DND-41 (cell line): ENCODE data around the gene PTGES3L.

Experiments
- CTCF ChIP-seq: IDR thresholded peaks from 2 replicates; pipeline ENCODE4 v1.5.1; 2012; ENCODE audit warnings: borderline replicate concordance, low read length, moderate library complexity, mild to moderate bottlenecking; ENCODE audit not compliant: poor library complexity, severe bottlenecking; ENCODE audit errors: extremely low read depth
- EZH2 ChIP-seq: IDR thresholded peaks from 3 replicates; pipeline ENCODE4 v1.6.1; 2012; ENCODE audit warnings: borderline replicate concordance, low read depth, mild to moderate bottlenecking, moderate library complexity, low read length, inconsistent platforms; ENCODE audit not compliant: severe bottlenecking

DNA sequence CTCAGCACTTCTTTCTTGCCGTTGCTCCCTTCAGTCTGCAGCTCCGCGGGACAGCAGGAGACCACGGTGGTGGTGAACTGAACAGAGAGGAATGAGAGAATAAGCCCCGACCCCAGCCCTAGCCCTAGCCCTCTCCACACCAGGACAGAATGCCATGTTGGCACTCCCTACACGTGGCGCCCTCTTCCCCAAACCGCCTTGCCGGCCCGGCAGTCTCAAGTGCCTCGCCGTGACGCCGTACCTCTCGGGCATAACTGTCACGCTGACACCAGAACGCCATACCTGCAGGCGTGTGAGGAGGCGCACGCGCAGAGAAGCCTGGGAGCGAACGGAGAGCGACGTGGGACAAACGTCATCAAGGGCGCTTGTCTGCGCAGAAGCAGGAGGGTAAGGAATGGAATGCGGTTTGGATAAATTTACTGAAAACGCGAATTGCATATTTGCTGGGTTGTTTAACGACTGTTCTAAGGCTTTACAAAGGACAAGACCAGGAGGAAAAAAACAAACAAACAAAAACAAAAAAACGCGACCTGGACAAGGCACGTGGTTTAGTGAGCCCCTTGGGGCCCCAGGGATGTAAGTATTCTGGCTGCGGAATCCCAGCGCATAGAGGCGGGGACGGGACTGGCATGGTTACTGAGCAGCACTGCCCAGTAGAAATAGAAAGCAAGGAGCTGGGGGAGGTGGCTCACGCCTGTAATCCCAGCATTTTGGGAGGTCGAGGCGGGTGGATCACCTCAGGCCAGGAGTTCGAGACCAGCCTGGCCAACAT is 15.5 kb downstream of the PTGES3L start, which contains the start of gene AARSD1:
- TF ChIP-seq EZH2 (no peak), CTCF (no peak)
